Activated CD4-positive, alpha-beta T cell treated with anti-CD3 and anti-CD28 coated beads for 48 hours (primary cell): ENCODE results near the gene NELL2.
A peak's percentile ranks its signal among the peaks of the same experiment; 100 is the strongest.
"Not testable (repeated sequence)": the region's sequence is repeated elsewhere in the genome, so short reads cannot be mapped to it uniquely, and the experiment has no call there.

Source experiments
- DNase-seq: peaks from one replicate; pipeline ENCODE4 v3.0.0-alpha.2; 2020

NELL2 gene

DNA sequence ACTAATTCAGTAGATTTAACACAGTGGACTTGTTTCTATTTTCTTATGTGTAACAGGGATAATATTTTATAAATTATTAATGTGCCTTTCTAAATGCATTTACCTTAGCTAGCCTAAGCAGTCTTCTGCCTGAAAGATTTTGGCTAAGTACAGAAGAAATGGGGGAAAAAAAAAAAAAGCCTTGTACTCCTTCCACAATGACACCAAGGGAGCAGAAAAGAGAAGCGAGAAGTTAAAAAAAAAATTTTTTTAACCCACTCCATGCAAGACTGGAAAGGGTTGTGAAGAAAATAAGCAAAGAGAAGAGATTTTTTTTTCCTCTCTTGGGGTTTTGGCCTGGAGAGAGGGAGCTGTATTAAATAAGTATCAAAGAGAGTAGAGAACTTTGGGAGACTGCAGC, 28.7 kb downstream of the NELL2 start:
- no peak for DNase-seq

DNA sequence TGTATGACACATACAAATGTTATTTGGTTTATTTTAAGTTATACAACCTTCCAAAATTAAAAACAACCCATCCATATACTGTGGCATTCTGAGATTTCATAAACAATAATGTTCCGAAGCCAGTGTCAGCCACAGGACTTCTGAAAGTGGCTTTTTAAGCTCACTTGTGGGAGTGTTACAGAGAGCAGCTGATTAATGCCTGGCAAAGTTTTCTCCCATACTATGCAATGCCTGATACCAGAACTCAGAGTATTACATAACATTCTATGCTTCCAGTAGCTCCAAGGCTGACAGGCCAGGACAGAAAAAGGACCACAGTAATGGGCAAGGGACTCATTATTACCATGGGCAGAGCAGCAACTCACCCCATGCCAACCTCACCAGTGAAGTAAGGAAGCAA, 29.3 kb downstream of the NELL2 start:
- DNase-seq: no peak

DNA sequence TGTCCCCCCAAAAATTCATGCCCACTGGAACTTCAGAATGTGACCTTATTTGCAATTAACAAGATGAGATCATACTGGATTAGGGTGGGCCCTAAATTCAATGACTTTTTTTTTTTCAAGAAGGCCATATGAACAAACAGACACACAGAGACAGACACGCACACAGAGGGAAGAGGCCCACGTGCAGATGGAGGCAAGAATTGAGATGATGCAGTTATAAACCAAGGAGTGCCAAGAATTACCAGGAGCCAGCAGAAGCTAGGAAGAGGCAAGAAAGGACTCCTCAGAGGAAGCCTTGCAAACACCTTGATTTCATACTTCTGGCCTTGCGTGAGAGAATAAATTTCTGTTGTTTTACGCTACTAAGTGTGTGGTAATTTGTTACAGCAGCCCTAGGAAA, 33.4 kb downstream of the NELL2 start:
- no peak for DNase-seq

DNA sequence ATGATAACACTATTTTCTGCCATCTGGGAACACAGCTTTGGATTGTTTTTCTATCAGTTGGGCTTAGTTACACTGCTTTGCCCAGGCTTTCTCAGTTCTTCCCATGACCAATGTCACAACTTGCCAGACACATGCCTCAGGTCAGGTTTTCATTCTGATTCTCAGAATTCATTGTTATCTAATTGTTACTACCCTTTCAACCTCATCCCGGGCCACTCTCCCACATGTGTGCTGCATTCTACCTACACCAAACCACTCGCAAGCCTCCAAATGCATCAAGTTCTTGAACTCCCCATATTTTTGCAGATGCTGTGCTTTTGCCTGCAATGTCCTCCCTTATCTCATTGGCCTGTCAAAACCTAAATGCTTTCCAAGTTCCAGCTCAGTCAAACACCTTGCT, 36.3 kb downstream of the NELL2 start:
- DNase-seq: no peak

DNA sequence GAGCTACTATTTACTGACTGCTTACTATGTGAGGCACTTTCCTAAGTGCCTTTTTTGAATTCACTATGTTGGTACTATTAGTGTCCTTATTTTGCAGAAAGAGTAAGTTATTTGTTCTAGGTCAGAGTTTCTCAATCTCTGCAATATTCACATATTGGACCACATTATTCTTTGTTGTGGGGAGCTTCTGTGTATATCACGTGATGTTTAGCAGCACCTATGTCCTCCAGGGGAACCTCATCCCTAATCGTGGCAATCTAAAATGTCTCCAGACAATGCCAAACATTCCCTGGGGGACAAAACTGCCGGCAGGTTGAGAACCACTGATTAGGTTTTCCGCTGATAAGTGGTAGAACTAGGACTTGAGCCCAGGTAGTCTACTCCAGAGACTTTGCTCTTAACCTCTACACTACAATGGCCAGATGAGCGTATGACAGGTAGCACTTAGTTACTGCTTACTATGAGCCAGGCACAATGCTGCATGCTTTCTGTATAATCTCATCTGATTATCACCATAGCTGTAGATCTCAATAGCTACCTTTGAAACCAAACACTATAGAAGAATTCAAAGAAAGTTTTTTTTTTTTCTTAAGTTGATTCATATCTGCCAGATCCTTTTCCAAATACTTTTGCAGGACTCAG, 38.9 kb downstream of the NELL2 start:
- no peak for DNase-seq

DNA sequence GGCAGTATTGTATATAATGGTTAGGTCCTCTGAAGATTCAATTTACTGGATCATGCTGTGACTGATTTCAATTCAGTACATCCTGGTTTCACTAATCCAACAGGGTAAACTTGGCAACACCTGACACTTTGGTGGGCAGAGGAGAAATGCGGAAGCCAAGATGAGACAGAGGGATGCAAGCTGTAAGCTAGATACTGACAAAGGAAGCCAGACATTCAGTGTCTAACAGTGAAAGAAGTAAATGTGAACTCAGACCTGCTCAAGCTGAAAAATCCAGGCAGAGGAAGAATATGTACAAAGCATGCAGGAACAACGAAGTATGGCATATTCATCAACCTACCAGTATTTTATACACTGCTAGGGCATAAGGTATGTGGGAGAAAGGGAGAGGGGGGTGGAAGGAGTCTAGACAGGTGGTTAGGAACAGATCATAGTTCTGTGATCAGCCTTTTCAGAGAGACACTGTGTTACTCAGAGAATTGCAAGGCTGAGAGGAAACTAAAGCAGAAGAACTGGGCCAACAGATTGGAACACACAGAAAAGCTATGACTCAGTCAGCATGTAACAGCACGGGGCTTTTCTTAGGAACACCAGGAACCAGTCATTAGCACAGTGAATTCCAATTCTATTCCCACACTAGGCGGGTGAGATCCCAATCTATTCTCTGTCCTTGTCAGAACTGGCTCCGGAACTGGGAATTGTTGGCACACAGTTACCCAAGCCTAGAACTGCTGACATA, 40.3 kb downstream of the NELL2 start:
- DNase-seq: no peak

DNA sequence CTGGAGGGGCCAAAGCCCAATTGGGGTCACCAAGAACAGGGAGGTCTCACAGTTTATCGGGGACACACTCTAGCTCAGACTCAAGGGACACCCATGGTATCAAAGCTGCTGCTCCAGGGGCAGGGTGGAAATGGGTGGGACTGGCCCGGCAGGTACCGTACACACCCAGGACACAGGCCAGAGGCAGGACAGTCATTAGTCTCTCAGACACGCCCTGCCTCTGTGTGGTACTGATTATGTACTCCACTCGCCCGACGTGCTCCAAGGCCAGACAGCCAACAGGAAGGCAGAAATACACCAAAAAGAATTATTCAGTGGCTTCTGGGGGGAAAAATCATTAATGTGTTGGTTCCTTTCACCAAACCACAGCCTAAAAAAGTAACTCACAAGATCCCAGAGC, 41.1 kb downstream of the NELL2 start:
- not testable (repeated sequence) for DNase-seq

DNA sequence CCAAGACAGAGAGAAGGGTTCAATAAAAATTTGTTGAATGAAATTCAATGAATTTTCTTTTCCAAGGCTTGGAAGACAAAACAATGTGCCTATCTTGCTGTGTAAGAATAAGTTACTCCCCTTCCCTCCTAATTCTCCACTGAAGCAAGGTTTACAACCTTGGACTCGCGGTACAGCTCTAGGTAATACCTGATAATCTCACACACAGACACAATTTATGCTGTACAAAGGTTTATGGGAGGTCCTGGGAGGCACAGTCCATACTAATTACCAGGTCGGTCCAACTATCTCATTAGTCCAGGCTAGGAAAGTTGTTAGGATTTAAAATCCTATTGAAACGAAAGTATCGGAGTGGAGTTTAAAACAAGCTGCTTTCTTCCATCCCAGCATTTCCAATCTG, 42.6 kb downstream of the NELL2 start:
- DNase-seq: no peak

DNA sequence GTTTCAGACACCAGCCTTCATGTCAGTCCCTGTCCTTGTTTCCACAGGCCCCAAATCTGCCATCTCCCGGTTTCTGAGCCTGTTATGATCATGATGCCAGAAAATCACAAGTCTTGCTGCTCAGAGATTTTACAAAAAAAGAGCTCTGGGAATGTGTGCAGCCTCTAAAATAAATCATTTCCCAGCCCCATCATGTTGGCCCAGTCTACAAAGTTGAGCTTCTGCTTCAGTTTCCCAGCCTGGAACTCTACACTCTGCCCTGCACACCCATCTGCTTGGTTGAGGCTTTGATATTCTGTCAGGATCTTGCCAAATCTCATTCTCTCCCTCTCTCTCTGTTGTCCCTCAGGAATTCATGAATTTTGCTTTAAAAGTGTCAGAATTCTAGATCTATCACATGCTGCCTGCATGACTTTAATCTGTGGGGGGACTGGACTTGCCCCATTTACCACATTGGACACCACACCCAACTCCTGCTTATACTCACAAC, 45.5 kb downstream of the NELL2 start:
- no peak for DNase-seq

DNA sequence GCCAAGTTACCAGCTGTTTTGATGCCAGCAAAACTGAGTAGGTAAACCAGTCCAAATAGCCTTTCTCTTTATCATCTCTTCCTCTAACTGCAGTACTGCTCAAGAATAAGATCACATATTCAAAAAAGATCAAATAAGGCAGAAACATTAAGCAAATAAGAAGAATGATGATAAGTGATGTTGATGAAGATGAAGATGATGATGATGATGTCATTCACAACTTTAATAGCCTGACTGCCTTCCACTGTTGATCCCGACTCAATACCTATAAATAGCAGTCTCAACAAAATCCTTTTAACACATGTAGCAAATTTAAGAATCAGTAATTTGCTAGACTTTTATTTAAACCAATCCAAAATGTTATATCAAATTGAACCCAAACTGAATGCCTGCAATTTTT, 47.1 kb downstream of the NELL2 start:
- no peak for DNase-seq

DNA sequence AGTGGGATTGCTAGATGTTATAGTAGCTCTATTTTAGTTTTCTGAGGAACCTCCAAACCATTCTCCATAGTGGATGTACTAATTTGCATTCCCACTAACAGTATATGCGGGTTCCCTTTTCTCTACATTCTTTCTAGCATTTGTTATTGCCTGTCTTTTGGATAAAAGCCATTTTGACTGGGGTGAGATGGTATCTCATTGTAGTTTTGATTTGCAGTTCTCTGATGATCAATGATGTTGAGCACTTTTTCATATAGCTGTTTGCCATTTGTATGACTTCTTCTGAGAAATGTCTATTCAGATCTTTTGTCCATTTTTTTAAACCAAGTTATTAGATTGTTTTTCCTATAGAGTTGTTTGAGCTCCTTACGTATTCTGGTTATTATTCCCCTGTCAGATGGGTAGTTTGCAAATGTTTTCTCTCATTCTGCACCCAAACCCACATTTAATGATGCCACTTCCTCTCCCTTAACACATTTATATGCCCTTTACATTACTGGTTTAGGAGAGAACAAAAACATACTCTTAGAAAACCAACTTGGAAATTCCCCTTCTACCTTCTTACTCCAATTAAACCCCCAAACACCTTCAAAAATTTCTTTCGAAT, 48.2 kb downstream of the NELL2 start:
- DNase-seq: no peak

DNA sequence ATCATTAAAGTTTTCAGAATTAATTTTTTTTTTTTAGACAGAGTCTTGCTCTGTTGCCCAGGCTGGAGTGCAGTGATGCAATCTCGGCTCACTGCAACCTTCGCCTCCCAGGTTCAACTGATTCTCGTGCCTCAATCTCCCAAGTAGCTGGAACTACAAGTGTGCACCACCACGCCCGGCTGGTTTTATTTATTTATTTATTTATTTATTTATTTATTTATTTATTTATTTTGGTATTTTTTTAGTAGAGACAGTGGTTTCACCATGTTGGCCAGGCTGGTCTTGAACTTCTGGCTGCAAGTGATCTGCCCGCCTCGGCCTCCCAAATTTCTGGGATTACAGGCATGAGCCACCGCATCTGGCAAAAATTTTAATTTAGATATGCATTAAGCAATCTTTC, 54.4 kb downstream of the NELL2 start:
- not testable (repeated sequence) for DNase-seq

DNA sequence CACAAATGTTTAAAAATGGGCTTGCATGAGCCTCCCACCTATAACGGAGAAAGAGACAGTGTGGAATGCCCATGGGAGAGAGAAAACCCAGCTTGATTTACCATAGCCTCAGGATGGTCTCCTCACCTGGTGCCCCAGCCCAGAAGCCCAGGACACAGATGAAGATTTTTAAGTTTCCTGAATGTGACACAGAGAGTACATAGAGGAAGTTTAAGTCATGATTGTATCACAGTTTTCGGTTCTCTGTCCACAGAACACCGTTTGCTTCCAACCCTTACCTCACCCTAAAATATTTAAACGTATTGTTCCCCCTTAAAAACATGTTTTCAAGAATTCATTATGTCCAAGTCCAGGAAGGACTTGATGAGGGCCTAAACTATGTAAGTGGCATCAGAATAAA, 56.2 kb downstream of the NELL2 start:
- DNase-seq: no peak

DNA sequence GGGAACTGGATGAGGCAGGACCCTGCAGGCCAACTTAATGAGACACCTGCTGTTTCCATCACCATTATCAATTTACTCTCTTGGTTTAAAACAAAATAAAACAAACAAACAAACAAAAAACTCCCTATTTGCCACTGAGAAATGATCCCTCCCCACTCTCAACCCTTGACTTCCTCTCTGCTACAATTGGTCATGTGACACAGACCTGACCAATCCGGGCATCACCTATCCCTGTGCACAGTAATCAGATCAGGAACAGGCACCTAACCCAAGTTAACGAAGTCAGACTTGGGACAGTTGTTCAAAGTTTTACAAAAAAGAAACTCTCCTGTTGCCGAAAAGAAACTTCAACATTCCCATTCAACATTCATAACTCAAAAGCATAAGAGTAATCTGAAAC, 58.4 kb downstream of the NELL2 start:
- no peak for DNase-seq

DNA sequence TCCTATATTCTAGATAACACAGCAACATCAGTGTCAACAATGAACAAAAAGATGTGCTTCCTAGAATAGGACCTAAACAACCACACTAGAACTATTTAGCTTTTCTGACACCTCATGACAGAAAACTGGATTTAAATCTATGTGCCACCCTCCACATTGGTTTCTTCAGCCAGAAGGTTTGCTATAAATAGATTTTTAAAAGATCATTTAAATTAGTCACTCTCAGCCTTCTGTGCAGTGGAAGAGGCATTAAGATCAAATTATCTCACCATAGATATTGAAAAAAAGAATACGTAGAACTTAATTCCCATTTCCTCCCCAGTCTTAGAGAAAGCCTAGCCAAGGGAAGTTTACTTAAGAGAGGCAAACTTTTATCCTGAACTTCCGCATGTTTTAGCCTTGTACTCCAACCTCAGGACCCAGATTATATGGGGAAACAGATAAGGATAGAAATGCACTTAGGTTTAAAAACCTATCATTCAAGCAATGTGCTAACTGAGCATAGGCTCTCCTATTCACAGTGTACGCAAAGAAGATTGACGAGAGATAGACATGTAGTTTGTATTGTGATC, 59.6 kb downstream of the NELL2 start:
- no peak for DNase-seq

DNA sequence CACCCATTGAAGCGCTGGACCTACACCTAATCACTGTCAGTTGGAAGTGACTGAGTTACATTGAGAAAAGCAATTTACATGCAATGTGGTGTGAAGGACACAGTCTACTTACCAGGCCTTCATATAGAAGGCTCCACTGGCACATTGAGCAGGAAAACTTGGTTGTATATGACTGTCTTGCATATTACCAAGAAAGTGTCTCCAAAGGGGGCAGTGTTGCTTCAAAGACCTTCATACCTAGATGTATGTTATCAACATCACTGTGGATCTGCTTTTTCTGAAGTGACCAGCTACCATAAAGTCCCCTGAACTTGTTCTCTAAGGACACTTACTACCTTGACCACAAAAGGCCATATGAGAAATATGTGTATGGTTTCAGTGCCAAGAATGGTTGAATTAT, 64.1 kb downstream of the NELL2 start:
- peak; percentile 31 for DNase-seq

DNA sequence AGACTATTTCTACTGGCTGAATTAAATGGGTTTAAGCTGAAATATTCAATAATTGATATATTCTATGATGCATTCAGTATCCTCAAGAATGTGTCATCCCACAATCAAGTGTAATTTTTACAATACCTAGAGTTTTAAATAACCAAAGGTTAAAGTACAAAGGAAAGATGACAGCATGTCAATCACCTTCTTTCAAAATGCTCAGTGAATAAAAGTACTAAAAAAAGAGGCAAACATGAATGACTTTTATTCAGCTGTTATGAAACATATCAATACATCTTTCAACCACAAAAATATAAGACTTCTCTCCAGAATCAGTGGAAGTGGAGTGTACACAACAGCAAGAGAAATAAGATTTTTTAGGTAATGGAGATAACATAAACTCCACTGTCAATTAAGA, 72.0 kb downstream of the NELL2 start:
- no peak for DNase-seq

DNA sequence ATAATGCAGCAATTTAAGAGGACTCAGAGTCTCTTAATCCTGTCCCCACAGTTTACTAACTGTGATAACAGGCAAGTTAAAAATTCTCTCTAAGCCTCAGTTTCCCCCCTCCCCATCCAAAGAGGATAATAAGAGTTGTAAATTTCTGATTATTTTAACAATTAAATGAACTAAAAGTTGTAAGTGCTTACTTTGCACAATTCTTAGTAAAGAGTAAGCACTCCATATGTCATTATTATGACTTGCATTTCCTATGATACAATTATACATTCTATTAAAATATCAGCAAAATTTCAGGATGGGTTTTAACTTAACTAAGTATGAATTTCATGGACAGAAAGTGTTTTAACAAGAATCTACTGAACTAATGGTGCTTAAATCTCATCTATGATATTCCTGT, 80.1 kb downstream of the NELL2 start:
- no peak for DNase-seq

DNA sequence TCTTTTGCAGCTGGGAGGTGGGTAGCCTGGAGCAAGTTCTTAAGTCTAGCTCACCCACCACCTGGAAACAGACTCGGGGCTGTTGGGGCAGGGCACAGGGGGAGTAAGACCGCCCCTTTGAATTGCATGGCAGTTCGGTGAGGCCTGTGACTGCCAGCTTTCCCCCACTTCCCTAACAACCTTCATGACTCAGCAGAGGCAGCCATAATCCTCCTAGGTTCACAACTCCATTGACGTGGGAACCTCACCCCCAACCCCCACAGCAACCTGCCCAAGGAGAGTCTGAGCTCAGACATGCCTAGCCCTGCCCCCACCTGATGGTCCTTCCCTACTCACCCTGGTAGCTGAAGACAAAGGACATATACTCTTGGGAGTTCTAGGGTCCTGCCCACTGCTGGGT, 87.4 kb downstream of the NELL2 start:
- DNase-seq: no peak

DNA sequence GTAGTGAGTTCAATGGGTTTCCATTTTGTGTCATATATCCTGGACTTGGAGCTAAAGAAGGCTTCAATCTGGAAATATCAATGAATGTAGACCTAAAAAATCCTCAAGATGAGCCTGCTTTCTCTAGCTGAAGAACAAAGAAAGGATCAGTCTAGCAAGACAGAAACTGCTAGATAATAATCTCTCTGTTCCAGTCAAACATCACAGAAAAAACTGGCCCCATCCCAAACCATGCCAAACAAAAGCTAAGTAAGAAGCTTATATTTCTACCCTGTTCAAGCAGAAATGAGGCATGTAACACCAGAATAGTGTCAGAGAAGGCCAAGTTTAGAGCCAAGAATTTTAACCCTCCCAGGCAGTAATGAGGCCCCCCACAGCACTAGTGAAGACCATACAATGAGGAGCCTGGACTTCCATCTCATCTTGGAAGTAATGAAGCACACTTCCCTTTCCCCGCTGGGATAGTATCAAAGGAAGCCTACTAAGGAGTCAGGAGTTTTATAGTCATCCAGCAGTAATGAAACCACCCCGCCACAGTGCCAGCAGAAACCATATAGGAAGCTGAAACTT, 95.8 kb downstream of the NELL2 start:
- no peak for DNase-seq

DNA sequence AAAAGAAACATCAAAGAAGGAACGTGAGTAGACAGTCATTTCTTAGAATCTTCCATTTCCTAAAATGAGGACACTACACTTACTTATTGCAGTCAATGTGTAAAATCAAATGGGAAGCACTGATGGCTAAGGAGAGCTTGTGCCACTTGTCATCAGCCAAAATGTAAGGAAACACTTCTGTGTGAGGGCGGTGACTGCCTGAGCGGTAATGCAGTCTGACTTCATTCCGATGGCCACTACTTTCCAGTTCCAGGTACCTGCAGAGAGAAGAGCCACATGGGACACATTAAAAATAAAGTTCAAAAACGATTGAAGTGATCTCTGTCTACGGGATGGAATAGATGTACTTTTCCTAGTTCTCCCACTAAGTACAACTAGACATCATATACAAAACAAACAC, 96.3 kb downstream of the NELL2 start:
- no peak for DNase-seq

DNA sequence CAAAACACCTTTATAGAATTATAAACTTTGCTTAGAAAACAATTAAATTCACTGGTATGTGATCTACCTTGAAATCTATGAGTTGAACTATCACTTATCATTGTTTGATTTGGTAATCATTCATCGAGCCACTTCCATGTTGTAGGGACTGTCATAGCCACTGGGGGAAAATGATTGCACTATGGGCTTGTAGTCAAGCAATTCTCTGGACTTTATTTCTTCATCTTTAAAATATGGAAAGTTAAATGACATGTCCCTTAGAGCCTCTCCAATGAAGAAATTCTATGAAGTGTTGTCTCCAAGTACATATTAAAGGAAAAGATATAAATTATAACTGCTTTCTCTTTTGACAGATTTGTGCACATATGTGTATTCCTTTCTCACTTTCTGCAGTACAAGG, 97.3 kb downstream of the NELL2 start:
- DNase-seq: no peak

DNA sequence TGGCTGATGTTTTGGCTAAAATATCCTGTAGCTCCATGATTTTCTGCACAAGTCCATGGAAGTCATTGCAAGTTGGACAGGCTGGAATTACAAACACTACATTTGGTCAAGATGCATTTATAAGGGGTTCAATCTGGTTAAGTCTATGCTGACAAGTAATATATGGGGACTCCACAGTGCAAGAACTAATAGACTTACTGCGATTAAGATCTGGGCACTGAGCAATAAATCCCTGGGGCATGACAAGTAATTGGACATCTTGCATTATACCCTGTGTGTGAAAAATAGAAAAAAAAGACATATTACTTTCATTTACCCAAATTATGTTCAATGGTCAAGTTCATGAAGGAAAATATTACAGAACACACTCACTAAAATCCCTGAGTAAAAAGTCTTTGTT, 99.1 kb downstream of the NELL2 start:
- DNase-seq: no peak

DNA sequence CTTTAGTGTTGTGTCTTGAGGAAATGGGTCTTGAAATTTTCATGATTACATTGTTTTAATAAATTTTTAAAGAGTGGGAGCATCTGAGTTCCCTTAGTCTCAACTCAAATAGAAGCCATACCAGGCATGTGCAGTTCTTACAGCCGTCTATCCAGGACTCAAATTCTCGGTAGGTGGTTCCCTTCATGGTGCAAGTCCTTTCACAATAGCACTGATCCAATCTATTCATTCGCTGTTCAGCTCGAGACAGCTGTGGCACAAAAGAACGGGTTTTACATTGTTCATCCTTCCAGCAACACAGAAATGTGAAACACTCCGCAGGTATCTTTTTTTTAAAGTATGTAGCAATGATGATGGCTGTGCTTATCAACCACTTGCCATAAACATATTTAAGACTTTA, 100.2 kb downstream of the NELL2 start:
- DNase-seq: no peak
